ENCODE measurements around the gene GAREM1.

The GAREM1 gene

DNA sequence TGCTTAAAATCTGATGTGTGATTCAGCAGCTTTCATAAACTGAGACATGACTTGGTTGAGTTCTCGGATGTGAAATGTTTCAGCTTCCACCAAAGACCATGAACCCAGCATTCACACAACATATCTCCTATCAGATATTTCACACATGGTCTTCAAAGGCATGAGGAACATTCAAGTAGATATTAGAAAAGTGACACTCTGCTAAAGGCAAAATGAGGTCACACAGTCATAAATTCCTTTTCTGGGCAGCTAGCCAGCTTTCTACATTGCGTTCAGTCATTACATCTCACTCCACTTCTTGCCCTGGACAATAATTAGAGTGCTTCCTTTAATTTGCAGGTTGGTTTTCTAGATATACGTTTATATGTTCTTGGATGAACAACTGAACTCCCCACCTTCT is 96.7 kb downstream of the GAREM1 start:
- in situ Hi-C loops (cut with HindIII; ENCODE audit: low sequenced_read_pairs): no loop called here

DNA sequence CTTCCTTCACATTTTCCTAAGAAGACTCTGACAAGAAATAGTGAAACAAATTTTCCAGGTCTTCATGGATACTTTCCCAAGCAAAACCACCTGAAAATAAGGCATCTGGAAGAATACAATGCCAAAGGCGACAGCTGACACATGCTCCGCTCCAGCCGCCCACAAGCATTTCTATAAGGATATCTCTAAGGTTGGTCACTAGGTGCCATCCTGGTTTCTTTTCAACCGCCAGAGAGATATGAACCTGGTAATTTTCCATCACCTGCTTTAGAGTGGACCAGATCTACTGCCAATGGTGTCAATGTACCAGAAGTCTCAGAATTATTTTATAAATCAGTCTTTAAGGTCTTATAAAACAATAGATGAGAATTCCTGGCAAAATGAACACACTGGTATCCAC is 97.2 kb downstream of the GAREM1 start:
- in situ Hi-C loops (cut with HindIII; ENCODE audit: low sequenced_read_pairs): no loop called here

DNA sequence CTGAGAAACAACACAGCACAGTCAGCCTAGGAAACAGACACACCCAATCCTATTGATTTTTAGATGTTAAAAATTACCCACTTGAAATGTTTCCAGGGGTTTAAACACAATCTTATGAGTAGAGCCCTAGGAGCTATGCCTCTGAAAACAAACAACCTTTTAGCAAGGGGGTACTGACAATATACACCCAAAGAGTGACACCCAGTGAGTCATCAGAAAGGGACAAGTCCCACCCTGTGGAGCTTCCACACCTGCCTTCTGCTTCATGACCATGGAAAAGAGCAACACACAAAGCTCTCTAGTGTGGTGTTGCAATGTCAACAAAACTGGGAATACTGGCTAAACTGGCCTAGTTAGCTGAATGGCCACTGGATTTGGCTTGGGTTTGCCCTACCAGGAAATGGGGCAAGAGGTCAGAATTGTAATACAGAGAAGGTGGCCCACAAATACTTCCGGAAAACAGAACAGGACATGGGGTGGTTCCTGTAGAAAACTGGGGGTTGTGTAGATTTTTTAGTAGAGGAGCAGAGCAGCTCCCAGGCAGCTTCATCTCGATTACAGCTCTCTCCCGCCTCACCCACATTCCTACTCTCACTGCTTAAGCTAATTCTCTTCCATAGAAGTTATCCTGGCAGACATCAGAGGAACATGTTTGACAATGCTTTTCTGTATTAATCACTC is 98.2 kb downstream of the GAREM1 start:
- in situ Hi-C loops (cut with HindIII; ENCODE audit: low sequenced_read_pairs): no loop called here

DNA sequence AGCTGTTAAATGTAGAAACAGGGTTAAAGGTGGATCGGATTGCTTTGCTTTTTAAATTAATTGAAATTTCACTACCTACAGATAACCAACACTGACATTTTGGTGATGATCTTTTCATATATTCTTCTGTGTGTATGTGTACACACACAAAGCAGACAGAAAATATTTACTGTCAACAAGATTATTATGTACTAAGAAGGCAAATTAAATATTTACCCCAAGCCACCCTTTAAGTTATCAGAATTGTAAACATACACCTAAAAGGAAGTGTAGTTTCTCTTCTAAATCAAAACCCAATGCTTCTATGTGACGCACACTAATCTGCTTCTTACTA is 98.7 kb downstream of the GAREM1 start:
- in situ Hi-C loops (cut with HindIII; ENCODE audit: low sequenced_read_pairs): no loop called here

DNA sequence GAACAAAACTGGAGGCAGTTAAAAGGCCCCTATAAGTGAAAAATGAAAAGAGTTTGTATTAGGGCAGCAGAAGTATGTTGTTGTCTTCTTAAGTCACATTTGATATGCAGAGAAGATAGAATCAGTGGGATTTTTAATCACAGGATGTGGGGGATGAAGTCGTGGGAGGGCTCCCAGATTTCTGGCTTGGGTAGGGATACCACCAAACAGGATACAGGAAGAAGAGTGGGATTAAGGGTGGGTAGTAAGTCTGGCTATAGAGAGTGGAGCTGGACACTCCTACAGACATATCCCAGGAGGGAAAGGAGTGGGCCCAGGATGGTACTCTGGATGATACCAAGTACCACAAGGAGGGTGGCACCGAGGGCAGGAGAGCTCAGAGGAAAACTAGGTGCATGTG is 99.3 kb downstream of the GAREM1 start:
- in situ Hi-C loops (cut with HindIII; ENCODE audit: low sequenced_read_pairs): no loop called here

DNA sequence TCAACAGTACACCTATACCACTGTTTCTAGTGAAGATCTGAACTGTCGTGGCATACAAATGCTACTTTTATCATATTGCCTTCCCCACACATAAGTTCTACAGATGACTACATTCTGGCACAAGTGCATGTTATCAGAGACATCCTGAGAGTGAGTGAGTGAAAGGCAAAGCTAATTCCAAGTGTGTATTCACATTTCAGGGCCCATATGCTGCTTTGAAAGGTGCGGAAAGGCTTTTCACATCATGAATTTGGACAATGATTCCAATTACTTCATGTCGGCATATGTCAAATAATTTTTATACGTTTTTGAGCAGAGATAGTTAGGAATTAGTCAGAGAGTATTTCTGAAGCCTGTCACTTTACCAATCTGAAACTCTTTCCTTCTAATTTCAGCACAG is 101.7 kb downstream of the GAREM1 start:
- in situ Hi-C loops (cut with HindIII; ENCODE audit: low sequenced_read_pairs): no loop called here

DNA sequence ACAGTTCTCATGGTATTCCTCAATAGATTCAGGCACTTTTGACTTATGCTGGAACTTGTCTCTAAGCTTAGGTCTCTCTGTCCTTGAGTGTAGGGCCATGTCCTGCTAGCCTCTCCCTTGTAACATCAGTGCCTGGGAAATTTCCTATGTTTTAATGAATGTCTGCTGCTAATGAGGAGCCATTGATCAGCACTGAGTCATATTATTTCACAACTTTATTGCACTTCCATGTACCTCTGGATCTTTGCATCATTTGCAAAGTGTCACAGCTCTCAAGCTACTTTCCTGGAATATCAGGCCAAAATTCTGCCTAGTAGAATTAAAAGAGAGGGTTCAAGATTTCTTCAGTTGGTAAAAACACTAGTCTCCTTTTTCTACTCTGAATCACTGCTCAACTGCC is 102.5 kb downstream of the GAREM1 start:
- in situ Hi-C loops (cut with HindIII; ENCODE audit: low sequenced_read_pairs): no loop called here

DNA sequence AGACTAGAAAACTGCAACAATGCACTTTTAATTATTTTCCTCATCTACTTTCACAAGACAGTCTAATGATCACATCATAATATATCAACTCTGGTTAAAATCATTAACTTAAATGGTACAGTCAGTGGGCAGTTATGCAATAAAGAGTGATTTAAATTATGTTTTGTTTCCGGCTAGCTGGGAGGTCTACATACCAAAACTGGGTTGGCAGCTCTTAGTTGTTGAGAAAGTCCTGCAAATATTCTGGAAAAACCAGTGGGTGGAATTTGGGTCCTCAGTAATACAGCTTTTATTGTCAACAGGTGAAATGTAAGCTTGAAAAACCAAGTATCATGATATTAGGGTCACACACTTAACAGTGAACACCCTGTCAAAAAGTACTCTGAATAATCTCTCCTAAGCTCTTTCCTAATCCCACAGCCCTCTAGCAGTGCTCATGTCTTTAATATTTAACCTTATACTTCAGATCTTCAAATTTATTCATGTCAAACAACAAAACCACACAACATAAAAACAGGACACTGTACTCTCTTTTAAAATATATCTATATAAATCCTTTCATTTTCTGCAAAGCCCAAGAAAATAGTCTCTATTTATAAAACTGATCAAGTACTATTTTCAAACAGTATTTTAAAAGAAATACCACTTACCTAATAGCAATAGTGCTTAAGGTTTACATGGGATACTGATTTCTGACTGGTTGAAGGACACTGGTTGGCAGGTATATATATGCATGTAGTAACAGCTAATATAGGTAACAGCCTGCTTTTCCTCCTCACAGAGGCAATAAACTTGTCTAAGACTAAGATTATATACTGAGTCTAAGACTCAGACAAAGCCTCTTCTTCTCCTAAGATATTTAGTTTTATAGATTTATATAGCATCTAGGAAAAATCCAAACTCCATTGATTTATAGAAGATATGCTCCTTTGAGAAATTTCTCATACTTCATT is 103.8 kb downstream of the GAREM1 start:
- in situ Hi-C loops (cut with HindIII; ENCODE audit: low sequenced_read_pairs): no loop called here

DNA sequence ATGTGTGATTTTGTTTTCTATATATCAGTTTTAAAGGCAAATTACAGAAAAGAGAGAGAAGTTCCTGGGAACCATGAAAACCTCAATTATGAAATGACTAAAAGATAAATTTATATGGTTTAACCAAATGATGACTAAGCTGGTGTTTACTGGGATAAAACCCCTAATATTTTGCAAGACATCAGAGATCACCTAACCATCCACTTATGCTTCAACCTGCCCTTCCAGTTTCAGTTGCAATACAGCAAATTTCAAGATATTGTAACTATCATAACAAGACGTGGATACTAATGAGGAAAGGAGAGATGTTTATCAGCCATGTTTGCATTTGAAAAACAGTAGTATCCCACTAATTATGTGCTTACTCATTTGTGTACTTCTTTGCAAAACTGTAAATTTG is 108.2 kb downstream of the GAREM1 start:
- in situ Hi-C loops (cut with HindIII; ENCODE audit: low sequenced_read_pairs): no loop called here

DNA sequence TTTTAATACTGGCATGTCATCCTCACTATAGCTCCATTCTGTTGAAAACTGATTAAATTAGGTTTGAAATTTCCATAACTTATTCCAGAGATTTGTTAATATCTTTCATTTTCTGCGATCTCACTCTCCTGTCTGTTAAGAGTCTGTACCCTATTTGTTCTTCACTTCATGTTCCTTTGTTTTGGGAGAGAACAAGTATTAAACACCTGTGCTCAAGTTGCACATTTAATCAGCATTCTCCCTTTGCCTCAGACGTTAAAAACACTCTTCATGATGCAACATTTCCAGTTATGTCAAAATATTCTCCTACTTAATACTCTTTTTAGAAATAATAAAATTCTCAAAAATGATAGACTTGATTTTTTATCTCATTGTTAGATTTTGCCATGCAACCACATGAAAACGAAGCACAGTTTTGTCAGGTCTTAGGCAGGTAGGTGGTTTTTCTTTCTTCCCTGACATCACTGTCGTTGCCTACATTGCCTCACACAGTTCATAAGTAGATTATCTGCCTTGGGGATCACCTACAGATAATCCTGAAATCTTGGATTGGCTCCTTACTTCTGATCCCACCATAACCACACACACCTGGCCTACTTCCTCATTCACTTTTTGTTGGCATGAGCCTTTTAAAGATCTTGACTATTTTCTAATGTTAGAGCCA is 109.9 kb downstream of the GAREM1 start:
- in situ Hi-C loops (cut with HindIII; ENCODE audit: low sequenced_read_pairs): no loop called here

DNA sequence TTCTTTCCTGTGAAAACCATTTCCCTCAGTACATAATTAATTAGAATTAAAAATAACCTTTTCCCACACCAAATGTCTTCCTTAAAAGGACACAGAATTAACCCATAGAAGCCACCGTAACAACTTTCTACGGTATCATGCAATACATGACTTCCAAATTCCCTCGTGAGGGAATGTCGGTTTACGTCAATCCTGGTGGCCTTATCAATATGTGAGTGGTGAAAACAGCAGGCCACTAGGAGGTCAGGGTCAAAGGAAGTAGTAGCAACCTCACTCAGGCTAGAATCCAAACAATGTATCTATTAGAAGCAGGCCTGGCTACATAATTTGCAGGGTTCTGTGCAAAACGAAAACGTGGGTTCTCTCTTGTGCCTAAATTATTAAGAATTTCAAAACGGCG is 112.2 kb downstream of the GAREM1 start:
- in situ Hi-C loops (cut with HindIII; ENCODE audit: low sequenced_read_pairs): no loop called here

DNA sequence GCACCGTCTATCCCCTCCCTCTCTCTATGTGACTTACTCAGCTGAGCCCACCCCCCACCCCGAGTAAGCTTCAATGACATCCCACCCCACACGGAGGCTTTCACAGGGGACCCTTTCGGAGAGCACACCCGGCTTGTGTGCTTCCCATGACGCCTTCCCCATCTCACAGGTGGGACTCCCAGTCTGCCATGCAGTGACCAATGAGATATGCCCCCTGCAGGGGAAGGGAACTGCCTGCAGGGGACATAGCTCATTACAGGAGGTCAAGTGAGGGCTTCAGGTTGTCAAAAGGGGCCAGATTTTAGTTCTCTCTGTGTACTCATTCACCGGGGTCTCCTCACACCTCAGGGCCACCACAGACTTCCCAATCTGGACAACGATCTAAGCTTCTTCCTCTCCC is 112.6 kb downstream of the GAREM1 start:
- in situ Hi-C loops (cut with HindIII; ENCODE audit: low sequenced_read_pairs): no loop called here

DNA sequence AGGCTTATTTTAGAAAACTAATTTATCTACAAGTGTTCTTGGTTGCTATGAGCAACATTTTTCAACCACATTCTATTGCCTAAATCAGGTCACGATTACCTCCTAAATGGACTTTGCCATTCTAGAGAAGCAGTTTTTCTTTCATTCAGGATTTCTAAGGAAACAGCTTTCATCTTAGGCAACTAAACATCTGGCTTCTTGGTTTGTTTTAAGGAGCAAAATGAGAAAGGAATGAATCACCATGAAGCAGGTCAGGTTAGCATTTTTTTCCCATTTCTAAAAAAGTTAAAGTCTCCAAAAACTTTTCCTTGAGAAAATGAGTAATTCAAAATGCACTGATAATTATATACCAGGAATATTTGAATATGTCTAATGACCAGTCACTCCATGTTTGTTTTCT is 114.8 kb downstream of the GAREM1 start:
- in situ Hi-C loops (cut with HindIII; ENCODE audit: low sequenced_read_pairs): no loop called here

DNA sequence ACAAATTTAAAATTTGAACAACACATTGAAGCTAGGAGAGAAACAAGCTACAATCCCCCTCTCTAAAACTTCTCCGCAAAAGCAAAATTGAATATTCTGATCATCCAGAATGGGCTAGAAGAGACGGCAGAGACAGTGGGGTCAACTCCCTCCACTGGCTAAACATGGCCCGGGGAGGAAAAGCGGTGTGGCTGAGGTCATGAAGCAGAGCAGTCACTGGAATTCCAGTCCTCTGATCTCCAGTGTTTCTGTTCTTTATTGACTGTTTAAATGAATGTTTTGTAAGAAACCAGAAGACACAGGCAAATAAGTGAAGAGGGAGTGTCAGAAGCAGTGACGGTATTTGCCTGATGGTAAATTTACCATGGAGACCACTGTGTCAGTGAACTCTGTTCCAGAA is 116.2 kb downstream of the GAREM1 start:
- in situ Hi-C loops (cut with HindIII; ENCODE audit: low sequenced_read_pairs): no loop called here

DNA sequence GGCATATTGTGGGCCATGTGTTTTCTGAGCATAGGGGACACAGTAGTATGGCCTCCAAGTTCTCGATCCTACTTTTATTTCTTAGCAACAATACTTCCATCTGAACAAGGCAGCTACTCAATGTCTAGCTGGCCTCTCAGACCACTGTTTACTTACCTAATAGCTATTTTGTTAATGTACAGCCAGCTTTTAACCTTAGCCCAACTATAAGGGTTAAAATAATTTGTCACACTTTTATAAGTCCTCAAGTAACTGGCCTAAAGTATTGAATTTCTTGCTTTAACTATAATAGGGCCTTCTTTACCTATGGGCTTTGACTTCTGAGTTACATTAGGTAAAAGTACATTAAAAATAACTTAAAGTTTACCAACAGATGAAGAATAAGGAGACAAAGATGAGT is 117.4 kb downstream of the GAREM1 start:
- in situ Hi-C loops (cut with HindIII; ENCODE audit: low sequenced_read_pairs): no loop called here

DNA sequence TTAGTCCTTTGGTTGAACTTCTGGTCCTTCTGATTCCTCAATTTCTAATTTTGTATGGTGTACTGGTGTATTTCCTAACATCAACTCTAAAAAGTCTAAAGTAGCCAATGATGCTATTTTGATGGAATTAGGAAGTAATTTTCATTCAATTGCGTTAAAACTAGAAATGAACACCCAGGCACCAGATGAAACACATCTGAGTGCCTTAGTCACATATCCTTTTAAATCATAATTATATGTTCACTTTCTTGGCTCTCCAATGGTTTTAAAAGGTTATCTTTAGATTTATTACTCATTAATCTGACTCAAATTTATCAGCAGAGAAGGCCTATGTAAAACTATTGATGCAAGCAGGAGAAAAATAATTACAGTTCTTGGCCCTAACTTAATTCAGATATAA is 119.7 kb downstream of the GAREM1 start:
- in situ Hi-C loops (cut with HindIII; ENCODE audit: low sequenced_read_pairs): no loop called here

DNA sequence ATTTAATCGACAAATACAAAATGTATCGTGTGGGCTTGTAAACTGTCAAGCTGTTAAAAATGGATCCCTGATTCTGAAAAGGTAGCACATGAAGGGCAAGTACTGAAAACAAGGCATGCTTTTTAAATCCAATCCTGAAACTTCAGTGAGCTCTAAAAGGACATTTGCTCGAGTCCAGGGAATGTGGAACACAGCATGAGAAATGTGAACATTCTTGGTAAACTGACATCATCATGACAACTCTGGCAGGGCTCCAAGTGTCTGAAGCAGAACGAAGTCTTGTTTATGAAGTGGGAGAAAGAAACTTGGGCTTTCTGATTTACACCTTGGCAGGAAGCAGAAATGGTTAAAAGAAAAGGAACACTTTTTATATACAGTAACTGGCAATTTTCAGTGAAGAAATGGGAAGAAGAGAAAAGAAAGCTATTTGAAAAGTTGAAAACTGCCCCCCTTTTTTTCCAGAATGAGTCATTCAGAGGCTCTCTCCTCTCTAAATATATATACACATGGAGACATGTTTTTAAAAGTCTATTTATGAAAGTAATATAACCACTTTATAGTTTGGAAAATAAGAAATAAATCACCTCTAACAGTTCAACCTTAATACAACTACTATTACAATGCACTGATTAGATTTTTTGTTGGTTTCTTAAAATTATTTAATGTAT is 120.8 kb downstream of the GAREM1 start:
- in situ Hi-C loops (cut with HindIII; ENCODE audit: low sequenced_read_pairs): no loop called here

DNA sequence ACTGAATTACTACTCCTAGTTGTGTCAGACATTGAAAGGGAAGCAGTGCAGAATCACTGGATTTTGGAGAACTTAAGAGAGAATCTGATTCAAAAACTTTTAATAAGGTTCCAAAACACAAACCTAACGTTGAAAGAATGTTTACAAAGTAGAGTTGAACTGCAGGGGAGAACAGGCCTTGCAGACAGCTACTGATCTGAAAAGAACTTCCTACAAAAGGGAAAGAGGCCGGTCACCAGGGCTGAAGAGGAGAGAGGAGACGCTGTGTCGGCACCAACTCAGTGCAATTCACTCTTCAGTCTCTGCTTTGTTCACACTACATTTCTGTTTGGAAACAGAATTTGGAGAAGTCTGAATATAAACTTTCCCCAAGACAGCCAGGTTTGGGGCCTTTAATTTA is 124.0 kb downstream of the GAREM1 start:
- in situ Hi-C loops (cut with HindIII; ENCODE audit: low sequenced_read_pairs): no loop called here

DNA sequence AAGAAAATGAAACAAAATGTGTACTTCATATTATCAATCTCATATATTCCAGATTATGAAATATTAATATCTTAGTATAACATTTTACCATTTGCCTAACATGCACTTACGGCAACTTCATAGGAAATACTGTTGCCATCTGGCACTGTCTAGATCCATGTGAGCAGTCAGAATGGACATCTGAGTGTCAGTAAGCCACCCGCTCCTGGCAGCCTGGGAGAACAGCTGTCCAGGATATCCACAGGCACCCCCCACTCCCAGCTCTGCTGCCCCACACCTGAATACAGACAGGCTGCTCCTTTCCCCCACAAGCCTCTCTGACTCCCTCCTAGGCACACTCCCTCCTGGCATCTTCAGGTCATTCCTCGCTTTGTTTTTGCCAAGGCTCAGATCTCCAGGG is 127.0 kb downstream of the GAREM1 start:
- in situ Hi-C loops (cut with HindIII; ENCODE audit: low sequenced_read_pairs): loop anchor here (5.0 kb wide), 1 partner anchor 41 kb away; no protein-coding TSS in a partner anchor

DNA sequence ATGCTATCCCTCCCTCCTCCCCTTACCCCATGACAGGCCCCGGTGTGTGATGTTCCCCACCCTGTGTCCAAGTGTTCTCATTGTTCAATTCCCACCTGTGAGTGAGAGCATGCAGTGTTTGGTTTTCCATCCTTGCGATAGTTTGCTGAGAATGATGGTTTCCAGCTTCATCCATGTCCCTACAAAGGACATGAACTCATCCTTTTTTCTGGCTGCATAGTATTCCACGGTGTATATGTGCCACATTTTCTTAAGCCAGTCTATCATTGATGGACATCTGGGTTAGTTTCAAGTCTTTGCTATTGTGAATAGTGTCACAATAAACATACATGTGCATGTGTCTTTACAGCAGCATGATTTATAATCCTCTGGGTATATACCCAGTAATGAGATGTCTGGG is 129.6 kb downstream of the GAREM1 start:
- in situ Hi-C loops (cut with HindIII; ENCODE audit: low sequenced_read_pairs): loop anchor here (5.0 kb wide), 1 partner anchor 39 kb away; no protein-coding TSS in a partner anchor

DNA sequence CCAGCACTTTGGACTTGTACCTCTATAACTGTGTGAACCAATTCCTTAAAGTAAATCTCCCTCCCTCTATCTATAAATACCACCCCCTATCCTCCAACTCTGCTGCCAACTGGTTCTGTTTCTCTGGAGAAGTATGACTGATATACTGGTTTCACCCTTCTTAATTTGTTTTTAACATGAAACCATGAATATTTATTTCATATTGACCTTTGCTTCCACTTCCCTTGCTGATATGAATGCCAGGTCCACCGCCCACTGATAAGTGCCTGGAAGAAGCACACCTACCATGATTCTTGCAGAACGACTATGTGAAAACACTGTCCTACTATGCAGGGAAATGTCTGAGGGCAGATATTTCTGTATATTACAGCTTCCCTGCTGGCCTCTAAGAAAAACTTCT is 131.6 kb downstream of the GAREM1 start:
- in situ Hi-C loops (cut with HindIII; ENCODE audit: low sequenced_read_pairs): no loop called here

Measured in endothelial cell of hepatic sinusoid (primary cell).